Ovary (tissue), 9 donors: ENCODE data around the gene LAMC1. TPM values are rescaled to one million over a fixed set of nuclear protein-coding genes. Genes with fewer than 3 reads are reported as not detected.

Source experiments
- DNase-seq, 5 donors: peaks; one replicate each; pipeline ENCODE4 v3.0.0-alpha.2; 2019 to 2020
- H3K27ac ChIP-seq, 2 donors: fragments of 200-600 bp; one replicate each; pipeline versions ENCODE4 v1.5.1 to v1.8.0; 2019 to 2022
- H3K27me3 ChIP-seq: fragments of 200-600 bp; one replicate; pipeline ENCODE4 v1.8.0; 2022
- H3K36me3 ChIP-seq: fragments of 200-600 bp; sonication (generic); one replicate; pipeline ENCODE4 v1.5.1; 2019
- H3K4me1 ChIP-seq: one replicate; pipeline ENCODE4 v1.8.1; 2013; ENCODE audit warnings: mild to moderate bottlenecking, moderate library complexity; ENCODE audit not compliant: insufficient read depth
- H3K4me3 ChIP-seq: fragments of 200-600 bp; sonication (generic); one replicate; pipeline ENCODE4 v1.5.1; 2017
- H3K9me3 ChIP-seq, 2 donors: fragments of 200-600 bp in 1 of 2; sonication (generic) in 1 of 2; one replicate each; pipeline versions ENCODE4 v1.5.1 to v1.8.1; 2013 to 2019; ENCODE audit warnings: mild to moderate bottlenecking in 1 of 2, moderate library complexity in 1 of 2
- EP300 ChIP-seq: sonication (generic); formaldehyde crosslinking; IDR thresholded peaks from one replicate; pipeline ENCODE4 v1.6.1; 2017; ENCODE audit warnings: antibody characterized with exemption
- POLR2A ChIP-seq: fragments of 450-650 bp; IDR thresholded peaks from one replicate; pipeline ENCODE4 v1.6.1; 2017; ENCODE audit warnings: antibody characterized with exemption, mild to moderate bottlenecking, moderate library complexity
- WGBS, 3 donors: extraction: QIAGEN DNeasy Blood & Tissue Kit in 1 of 3; methylation state at CpG; one replicate each; pipeline versions ENCODE4 v1.1.5 to v1.1.7; 2013 to 2017; 5-methylcytosine and 5-hydroxymethylcytosine counted together
- intact Hi-C, 4 donors: fragments of 100-400 bp; cut with DNase I; formaldehyde crosslinking; loops; one replicate each; pipeline versions ENCODE4 v1.11.0 to v1.15.1; 2022 to 2023
- polyA plus RNA-seq, 2 donors: library from polyadenylated mRNA; stranded (reverse); fragments of 200-250 nt in 1 of 2; fragments of 350-450 nt in 1 of 2; fragmentation: Illumina TruSeq in 1 of 2; extraction: RNeasy Lipid Tissue Mini Kit (QIAGEN cat#74804) in 1 of 2; gene quantifications; one replicate each; pipeline ENCODE4 v1.2.3, GENCODE V29; 2013 to 2014
- total RNA-seq, 7 donors: library from RNA; depleted of rRNA in 2 of 7; stranded (reverse); fragments of >200 nt in 2 of 7; fragmentation: NEBNext Ultra II Directional in 3 of 7; extraction: Animal tissue kit (Norgen Biotek cat#: 25700) in 3 of 7; gene quantifications; one replicate each; pipeline versions ENCODE4 v1.1.0 to v1.2.4, GENCODE V29; 2016 to 2023
- TF ChIP-seq, protein P1 (sequence below), 3 donors: fragments of 450-650 bp in 2 of 3; fragments of 200-600 bp in 1 of 3; IDR thresholded peaks; one replicate each; pipeline versions ENCODE4 v1.5.1 to v1.8.0; 2016 to 2022; ENCODE audit warnings: antibody characterized with exemption in 3 of 3, mild to moderate bottlenecking in 1 of 3
- donor health status: DM: no; HTN: no; CAD: no; lungs with moderate emphysema.
- donor health status: DM: no; HTN: no; CAD: no.
- donor health status: Bipolar disorder and iron deficiency.
- donor health status: DM: yes; HTN: yes; CAD: no.
- donor health status: DM: no; HTN: no; CAD: no.
- donor health status: DM: yes; HTN: yes; CAD: no.

LAMC1 gene
- total and polyA plus RNA-seq, 9 donors, result 51.3 to 205 (median 85.2) TPM

DNA sequence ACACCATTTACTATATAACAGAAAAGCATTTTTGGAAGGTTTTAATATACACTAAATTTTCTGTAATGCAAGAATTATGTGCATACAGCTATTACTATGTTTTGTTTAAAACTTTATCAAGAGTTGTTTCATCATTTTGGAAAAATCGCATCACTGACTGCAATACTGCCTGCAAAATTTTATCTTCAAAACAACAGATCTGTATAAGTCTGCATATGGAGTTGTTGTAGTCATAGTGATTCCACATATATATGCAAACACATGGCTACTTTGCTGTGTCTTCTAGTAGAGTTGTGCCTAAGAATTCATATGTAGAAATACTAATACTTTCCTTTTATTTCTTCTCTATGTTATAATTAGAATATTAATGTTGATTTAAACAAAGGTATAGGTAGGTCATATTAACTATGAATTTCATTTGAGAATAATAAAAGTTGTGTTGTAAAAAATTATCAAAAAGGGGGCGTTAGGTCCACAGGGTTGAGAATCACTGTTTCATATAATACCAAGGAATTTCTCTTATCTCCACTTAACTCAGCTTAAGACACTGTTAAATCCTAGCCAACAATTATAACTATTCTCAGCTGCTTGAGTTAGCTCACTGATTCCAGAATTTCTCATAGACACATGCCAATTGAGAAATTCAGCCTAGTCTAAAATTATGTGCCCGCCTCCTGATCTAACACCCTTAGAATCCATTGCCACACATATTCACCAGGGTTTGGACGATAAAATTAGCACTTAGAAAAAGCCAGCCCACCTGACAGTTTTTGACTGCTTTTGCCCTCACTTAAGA, 22.9 kb upstream of the LAMC1 start:
- H3K36me3 ChIP-seq, result no peaks in the 10 kb centered on the region
- no peaks in the 10 kb centered on the region for H3K9me3 ChIP-seq
- no peaks in the 10 kb centered on the region for H3K4me1 ChIP-seq
- no peak for DNase-seq
- no peaks in the 10 kb centered on the region for H3K27me3 ChIP-seq
- intact Hi-C loops, result no loop called here
- TF ChIP-seq EP300 (no peak), POLR2A (no peak)
- TF ChIP-seq, protein P1, sequence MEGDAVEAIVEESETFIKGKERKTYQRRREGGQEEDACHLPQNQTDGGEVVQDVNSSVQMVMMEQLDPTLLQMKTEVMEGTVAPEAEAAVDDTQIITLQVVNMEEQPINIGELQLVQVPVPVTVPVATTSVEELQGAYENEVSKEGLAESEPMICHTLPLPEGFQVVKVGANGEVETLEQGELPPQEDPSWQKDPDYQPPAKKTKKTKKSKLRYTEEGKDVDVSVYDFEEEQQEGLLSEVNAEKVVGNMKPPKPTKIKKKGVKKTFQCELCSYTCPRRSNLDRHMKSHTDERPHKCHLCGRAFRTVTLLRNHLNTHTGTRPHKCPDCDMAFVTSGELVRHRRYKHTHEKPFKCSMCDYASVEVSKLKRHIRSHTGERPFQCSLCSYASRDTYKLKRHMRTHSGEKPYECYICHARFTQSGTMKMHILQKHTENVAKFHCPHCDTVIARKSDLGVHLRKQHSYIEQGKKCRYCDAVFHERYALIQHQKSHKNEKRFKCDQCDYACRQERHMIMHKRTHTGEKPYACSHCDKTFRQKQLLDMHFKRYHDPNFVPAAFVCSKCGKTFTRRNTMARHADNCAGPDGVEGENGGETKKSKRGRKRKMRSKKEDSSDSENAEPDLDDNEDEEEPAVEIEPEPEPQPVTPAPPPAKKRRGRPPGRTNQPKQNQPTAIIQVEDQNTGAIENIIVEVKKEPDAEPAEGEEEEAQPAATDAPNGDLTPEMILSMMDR (IDR thresholded peaks at IDR 0.05), result no peak
- H3K27ac ChIP-seq, result no peak overlapping the region
- 65 to 67% (median 67%) methylated on average over 4 of the region's 4 CpGs for WGBS, 3 donors
- no peak overlapping the region for H3K4me3 ChIP-seq

DNA sequence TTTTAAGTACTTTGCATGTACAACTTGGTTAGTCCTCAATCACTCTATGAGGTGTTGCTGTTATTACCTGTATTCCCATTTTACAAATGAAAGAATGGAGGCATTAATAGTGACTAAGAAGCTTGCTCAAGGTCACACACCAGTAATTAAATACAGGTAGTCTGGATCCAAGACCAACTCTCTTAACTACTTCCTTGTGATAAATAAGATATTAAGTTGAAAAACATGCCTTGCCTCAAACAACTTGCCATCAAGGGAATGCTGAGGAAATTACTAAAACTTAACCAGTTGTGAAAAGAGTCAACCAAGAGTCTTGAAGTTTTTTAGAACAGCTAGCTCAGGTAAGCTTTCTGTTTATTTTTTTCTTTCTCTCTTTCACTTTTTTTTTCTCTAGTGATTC, 21.0 kb upstream of the LAMC1 start:
- Histone ChIP-seq H3K4me1 (no peaks in the 10 kb centered on the region), H3K27ac (no peak overlapping the region), H3K9me3 (no peaks in the 10 kb centered on the region), H3K36me3 (no peaks in the 10 kb centered on the region), H3K27me3 (no peaks in the 10 kb centered on the region), H3K4me3 (no peak overlapping the region)
- intact Hi-C loops, result no loop called here
- DNase-seq, result no peak
- no peak for TF ChIP-seq POLR2A
- TF ChIP-seq, protein P1 (IDR thresholded peaks at IDR 0.05), result no peak
- no peak for TF ChIP-seq EP300

DNA sequence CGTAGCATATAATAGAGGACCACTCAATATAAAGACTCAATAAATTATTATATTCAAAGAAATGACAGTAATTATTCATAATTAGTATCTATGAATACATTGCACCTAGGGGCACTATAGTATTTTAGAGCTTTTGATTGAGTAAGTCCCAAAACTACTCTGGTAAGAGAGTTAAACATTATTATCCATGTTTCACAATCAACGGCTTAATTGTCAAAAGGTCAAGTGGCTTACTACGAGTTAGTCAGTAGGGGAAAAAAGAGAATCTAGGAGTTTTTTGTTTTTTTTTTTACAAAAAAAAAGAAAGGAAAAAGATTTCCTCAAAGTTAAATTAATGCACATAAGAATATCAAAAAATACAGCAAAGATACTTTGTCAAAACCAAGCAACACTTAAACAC, 20.4 kb upstream of the LAMC1 start:
- Histone ChIP-seq H3K9me3 (no peaks in the 10 kb centered on the region), H3K27ac (no peak overlapping the region), H3K27me3 (no peaks in the 10 kb centered on the region), H3K4me3 (no peak overlapping the region), H3K36me3 (no peaks in the 10 kb centered on the region), H3K4me1 (no peaks in the 10 kb centered on the region)
- intact Hi-C loops, result no loop called here
- TF ChIP-seq, protein P1 (IDR thresholded peaks at IDR 0.05), result no peak
- TF ChIP-seq EP300 (no peak), POLR2A (no peak)
- no peak for DNase-seq
- WGBS, 3 donors, result 41 to 45% (median 42%) methylated on average over 3 of the region's 3 CpGs

DNA sequence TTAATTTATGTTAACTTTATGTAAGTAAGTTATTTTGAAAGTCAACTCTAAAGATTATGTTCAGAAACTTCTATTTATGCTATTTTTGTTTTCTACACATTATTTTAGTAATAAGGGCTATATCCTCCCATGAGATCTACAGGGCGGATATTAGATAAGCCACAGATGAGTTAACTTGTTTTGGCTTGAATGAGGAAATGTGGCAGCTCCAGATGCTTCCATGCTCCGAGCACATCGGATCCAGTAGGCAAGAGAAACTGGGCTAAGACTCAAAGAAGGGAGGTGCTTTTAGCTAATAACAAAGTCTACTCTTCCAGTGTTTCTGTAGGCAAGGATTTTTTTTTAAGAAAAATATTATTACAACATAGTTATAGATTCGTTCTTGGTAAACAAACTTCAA, 20.0 kb upstream of the LAMC1 start:
- 11 to 18% (median 11%) methylated on average over 4 of the region's 4 CpGs for WGBS, 3 donors
- DNase-seq, result no peak
- H3K9me3 ChIP-seq, result no peaks in the 10 kb centered on the region
- intact Hi-C loops, result no loop called here
- TF ChIP-seq, protein P1 (IDR thresholded peaks at IDR 0.05), result no peak
- no peak for TF ChIP-seq EP300
- no peak for TF ChIP-seq POLR2A
- no peak overlapping the region for H3K27ac ChIP-seq
- H3K27me3 ChIP-seq, result no peaks in the 10 kb centered on the region
- H3K4me1 ChIP-seq, result no peaks in the 10 kb centered on the region
- no peak overlapping the region for H3K4me3 ChIP-seq
- H3K36me3 ChIP-seq, result no peaks in the 10 kb centered on the region
